HepG2 (cell line): Measurements from ENCODE around the gene CNFN. TPM values are rescaled to one million over a fixed set of nuclear protein-coding genes. Genes with fewer than 3 reads are reported as not detected.

ENCODE experiments used
- ATAC-seq: fragments of 200-7000 bp; cut with Tn5 transposase; 3 replicates; pipeline ENCODE4 v1.9.1; 2020; ENCODE audit warnings: mild to moderate bottlenecking, moderate library complexity
- BruUV-seq: library from RNA; stranded (reverse); fragments of 400-500 nt; replicated peaks from 2 replicates; lab custom pipeline; 2021; lab: Mats Ljungman, UMichigan
- CTCF ChIA-PET: fragments of 300-600 bp; formaldehyde crosslinking; extraction: SDS; loops from one replicate; lab custom pipeline; 2021; ENCODE audit warnings: low total read pairs, inconsistent platforms, low intra/inter-chr PET ratio; lab: Yijun Ruan, JAX
- POLR2A ChIA-PET: fragments of 350-600 bp; sonication (Branson Sonifier 250); formaldehyde crosslinking; loops from one replicate; lab custom pipeline; 2020; ENCODE audit warnings: antibody characterized with exemption, inconsistent platforms; lab: Yijun Ruan, JAX
- DNase-seq: peaks from one replicate; pipeline ENCODE4 v3.0.0-alpha.2; 2015; ENCODE audit warnings: low spot score
- FAIRE-seq: peaks from 3 replicates; lab custom pipeline; 2011; peaks lifted over from hg19 to GRCh38; lab: Jason Lieb, UNC
- H2AFZ ChIP-seq: one replicate; pipeline ENCODE4 v1.6.1; 2011; ENCODE audit warnings: low read length, inconsistent platforms
- H3K27ac ChIP-seq: fragments of 300-600 bp; 3 replicates; pipeline ENCODE4 v1.8.0; 2011; ENCODE audit warnings: mixed run types, mild to moderate bottlenecking, mixed read lengths, low read length, inconsistent platforms; ENCODE audit not compliant: insufficient read depth; ENCODE audit errors: extremely low read length
- H3K27me3 ChIP-seq, 2 experiments: fragments of 200-600 bp in 1 of 2; 2 replicates in 1 of 2; 3 replicates in 1 of 2; pipeline versions ENCODE4 v1.6.0 to v1.8.0; 2011; ENCODE audit warnings: low read length in 2 of 2, mild to moderate bottlenecking in 2 of 2, moderate library complexity in 2 of 2, inconsistent platforms in 1 of 2; ENCODE audit not compliant: insufficient read depth in 2 of 2, control insufficient read depth in 1 of 2
- H3K36me3 ChIP-seq, 2 experiments: fragments of 200-600 bp in 1 of 2; replicated peaks in 1 of 2; 2 replicates in 1 of 2; 3 replicates in 1 of 2; pipeline versions ENCODE4 v1.5.1 to v1.8.0; 2011; ENCODE audit warnings: low read length in 2 of 2, inconsistent platforms in 1 of 2; ENCODE audit not compliant: insufficient read depth in 2 of 2, control insufficient read depth in 1 of 2
- H3K4me1 ChIP-seq: 2 replicates; pipeline ENCODE4 v1.5.1; 2012; ENCODE audit warnings: low read length, inconsistent platforms; ENCODE audit not compliant: insufficient read depth
- H3K4me2 ChIP-seq: 2 replicates; pipeline ENCODE4 v1.6.0; 2011; ENCODE audit warnings: low read depth, low read length, inconsistent platforms
- H3K4me3 ChIP-seq, 3 experiments: fragments of 200-600 bp in 1 of 3; sonication (generic), shearing (Covaris generic) in 1 of 3; replicated peaks in 1 of 3; 2 replicates each; pipeline ENCODE4 v1.5.1; 2011 to 2016; ENCODE audit warnings: low read length in 3 of 3, inconsistent platforms in 2 of 3, low read depth in 2 of 3, mild to moderate bottlenecking in 2 of 3, control low read depth in 1 of 3, mixed read lengths in 1 of 3; ENCODE audit not compliant: insufficient read depth in 1 of 3
- H3K79me2 ChIP-seq: one replicate; pipeline ENCODE4 v1.6.1; 2011; ENCODE audit warnings: low read length, inconsistent platforms; ENCODE audit not compliant: insufficient read depth
- H3K9ac ChIP-seq: 2 replicates; pipeline ENCODE4 v1.6.0; 2011; ENCODE audit warnings: mild to moderate bottlenecking, low read depth, low read length, inconsistent platforms; ENCODE audit not compliant: insufficient read depth
- H3K9me3 ChIP-seq: 2 replicates; pipeline ENCODE4 v1.5.1; 2012; ENCODE audit warnings: mild to moderate bottlenecking, low read length
- H4K20me1 ChIP-seq: 2 replicates; pipeline ENCODE4 v1.6.0; 2011; ENCODE audit warnings: inconsistent platforms, mild to moderate bottlenecking, low read length, moderate library complexity; ENCODE audit not compliant: insufficient read depth
- EZH2 ChIP-seq: conservative IDR thresholded peaks from 2 replicates; pipeline ENCODE4 v1.6.1; 2012; ENCODE audit warnings: mild to moderate bottlenecking, low read depth, low read length, moderate library complexity
- GATAD2A ChIP-seq: IDR thresholded peaks from 2 replicates; pipeline ENCODE4 v1.6.1; 2016
- HMGXB4 ChIP-seq, 2 experiments: sonication (generic) in 1 of 2; formaldehyde crosslinking in 1 of 2; IDR thresholded peaks; 2 replicates each; pipeline versions ENCODE4 v1.4.0 to v1.6.1; 2018 to 2020; ENCODE audit warnings: missing genetic modification reagents in 2 of 2, borderline replicate concordance in 1 of 2, low read depth in 1 of 2, mild to moderate bottlenecking in 1 of 2, missing biosample characterization in 1 of 2
- HNRNPK ChIP-seq: fragments of 200-400 bp; formaldehyde crosslinking; IDR thresholded peaks from 2 replicates; pipeline ENCODE4 v1.6.1; 2018; ENCODE audit warnings: low read length, low read depth, moderate library complexity, mild to moderate bottlenecking; ENCODE audit not compliant: poor library complexity, severe bottlenecking
- HNRNPLL ChIP-seq: fragments of 200-400 bp; formaldehyde crosslinking; IDR thresholded peaks from 2 replicates; pipeline ENCODE4 v1.6.1; 2017; ENCODE audit warnings: mild to moderate bottlenecking, low read depth, low read length; ENCODE audit not compliant: poor library complexity, severe bottlenecking
- HOXA3 ChIP-seq: sonication (generic); formaldehyde crosslinking; IDR thresholded peaks from 2 replicates; pipeline ENCODE4 v1.5.0; 2020; ENCODE audit warnings: missing genetic modification reagents
- MEF2D ChIP-seq: sonication (generic); formaldehyde crosslinking; IDR thresholded peaks from 2 replicates; pipeline ENCODE4 v1.5.1; 2020; ENCODE audit warnings: mild to moderate bottlenecking, missing genetic modification reagents
- PATZ1 ChIP-seq: sonication (generic); formaldehyde crosslinking; IDR thresholded peaks from 2 replicates; pipeline ENCODE4 v1.4.0; 2020; ENCODE audit warnings: missing genetic modification reagents
- POLR2A ChIP-seq, 2 experiments: IDR thresholded peaks; 2 replicates each; pipeline ENCODE4 v1.6.1; 2011; ENCODE audit warnings: low read depth in 2 of 2, low read length in 2 of 2, mild to moderate bottlenecking in 1 of 2, moderate library complexity in 1 of 2; ENCODE audit not compliant: insufficient read depth in 1 of 2
- SRF ChIP-seq: IDR thresholded peaks from 2 replicates; pipeline ENCODE4 v1.6.1; 2011; ENCODE audit warnings: mild to moderate bottlenecking, low read depth, low read length, moderate library complexity
- ZNF687 ChIP-seq: sonication (generic); formaldehyde crosslinking; IDR thresholded peaks from 2 replicates; pipeline ENCODE4 v1.5.1; 2020; ENCODE audit warnings: mild to moderate bottlenecking, missing genetic modification reagents, moderate library complexity
- ZNF768 ChIP-seq: sonication (generic); formaldehyde crosslinking; IDR thresholded peaks from 2 replicates; pipeline ENCODE4 v1.4.0; 2020; ENCODE audit warnings: missing genetic modification reagents
- WGBS: methylation state at CpG from one replicate; pipeline ENCODE4 v1.1.6; 2017; ENCODE audit warnings: low lambda C conversion rate; 5-methylcytosine and 5-hydroxymethylcytosine counted together
- in situ Hi-C: cut with HindIII; loops from 2 replicates; pipeline ENCODE4 v1.10.0; 2017; ENCODE audit warnings: low pct_unique_long_range_greater_than_20kb; ENCODE audit not compliant: extremely low pct_ligation_motif_present
- intact Hi-C: fragments of 100-400 bp; cut with micrococcal nuclease; formaldehyde crosslinking; loops from one replicate; pipeline ENCODE4 v1.10.0; 2022; ENCODE audit not compliant: unreplicated experiment
- polyA plus RNA-seq, 8 experiments: library from polyadenylated mRNA; depleted of rRNA in 3 of 8; stranded (reverse) in 7 of 8; unstranded in 1 of 8; fragments of >200 nt; fragmentation: Illumina TruSeq in 4 of 8; extraction: Trizol in 4 of 8; gene quantifications; 2 replicates each; pipeline versions ENCODE4 v1.2.1 to v1.2.3, GENCODE V29; 2011 to 2016; ENCODE audit warnings: low read depth in 4 of 8, missing spikeins in 1 of 8, mixed read lengths in 1 of 8; ENCODE audit not compliant: insufficient read depth in 1 of 8
- total RNA-seq, 5 experiments: library from RNA; depleted of rRNA; stranded (reverse); fragments of >200 nt; fragmentation: Illumina TruSeq; extraction: Trizol; gene quantifications; 2 replicates each; pipeline ENCODE4 v1.2.3, GENCODE V29; 2016; ENCODE audit warnings: low read depth in 1 of 5

The CNFN gene
- total and polyA plus RNA-seq, 2 of the 13 experiments (the other 11 are each of a cell fraction or from before 2014, with no cell fraction given), result 0.35 to 1.1 TPM

GRCh38 chr19:42401365-42402303, 11.5 kb upstream of the CNFN start:
- Histone ChIP-seq H3K27ac (no peak overlapping the region), H3K79me2 (no peaks in the 10 kb centered on the region), H3K9me3 (no peaks in the 10 kb centered on the region), H3K9ac (no peak overlapping the region), H3K27me3 (peaks cover 7 to 45% of the 10 kb centered on the region in 2 experiments), H3K4me1 (peaks cover 20% of the 10 kb centered on the region), H2AFZ (no peak overlapping the region), H4K20me1 (no peaks in the 10 kb centered on the region), H3K4me2 (peak overlapping the region; percentile 79), H3K36me3 (no peaks in the 10 kb centered on the region), H3K4me3 (peak overlapping the region; percentile 49 to 72 (median 63); a peak in 5 of 6 replicates)
- ATAC-seq, result peak; percentile 84
- intact Hi-C loops, result loop anchor here (5.0 kb wide), 1 partner anchor 269 kb away; the partner anchor contains the start of gene POU2F2
- in situ Hi-C loops, result no loop called here
- no peak for FAIRE-seq
- BruUV-seq, result no TSS peak
- DNase-seq, result peak; percentile 49
- 4% methylated on average over 38 of the region's 80 CpGs for WGBS
- ChIA-PET CTCF (interaction anchor here (0.9 to 1.6 kb wide), 3 partner anchors 15 to 32 kb away, joined by 3 to 8 read pairs (median 5); no protein-coding TSS in a partner anchor), POLR2A (interaction anchor here (0.5 kb wide), 1 partner anchor 968 kb away, joined by 4 read pairs; no protein-coding TSS in a partner anchor)
- TF ChIP-seq HMGXB4 (CRISPR knock-in tag; IDR thresholded peaks at IDR 0.05; ENCODE audit: borderline replicate concordance in 1 of 2, low read depth in 1 of 2) (0 out of 4 replicates have a peak, but pooled peaks of 1 of the 2 experiments have one; percentile 26), POLR2A (IDR thresholded peaks at IDR 0.05; ENCODE audit: insufficient read depth in 1 of 2, low read depth in 2 of 2, low read length in 2 of 2) (no peak), ZNF768 (CRISPR knock-in tag) (peak; percentile 54; the same call in 1 of the 2 replicates), EZH2 (0 out of 2 replicates have a peak, but pooled peaks have one; percentile 43), HOXA3 (CRISPR knock-in tag) (peak; percentile 58), MEF2D (no peak), ZNF687 (CRISPR knock-in tag) (peak; percentile 68), PATZ1 (peak; percentile 47), HNRNPK (peak; percentile 66), SRF (no peak), HNRNPLL (peak; percentile 79), GATAD2A (CRISPR knock-in tag) (no peak)
